Measurements from ENCODE around the gene LPXN.

The LPXN gene

DNA sequence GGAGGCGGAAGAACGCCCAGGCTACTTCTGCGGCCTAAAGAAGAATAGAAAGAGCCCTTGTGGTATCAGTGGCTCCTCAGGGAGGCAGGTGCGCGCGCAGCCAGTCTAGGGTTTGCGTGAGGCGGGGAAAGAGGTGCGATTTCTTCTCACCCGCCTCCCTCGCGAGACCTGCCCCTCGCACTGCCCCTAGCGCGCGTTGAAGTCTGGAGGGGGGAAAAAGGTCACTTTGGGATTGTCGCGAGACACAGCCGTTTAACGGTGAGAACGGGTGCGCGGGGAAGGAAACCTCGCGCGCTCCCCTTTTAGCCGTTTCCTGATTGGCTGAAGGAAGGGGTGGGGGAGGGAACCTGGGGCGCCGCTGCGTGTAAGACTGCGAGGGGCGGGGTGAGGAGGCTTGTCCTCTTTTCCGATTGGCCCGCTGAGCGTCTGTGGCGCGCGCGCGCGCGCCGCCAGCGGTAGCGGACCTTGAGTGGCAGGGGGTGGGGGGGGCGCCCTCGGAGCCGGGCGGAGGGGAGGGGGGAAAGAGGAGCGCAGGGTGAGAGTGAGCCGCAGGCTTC is 3.1 kb upstream of the LPXN start, which contains the start of gene ZFP91:
TSS of gene ZFP91 (plus strand) at position 429 of the 557 bp plus-strand sequence. CDS start 219 bp downstream, outside the sequence.
- peak within 1 kb of the TSS; percentile 99 for H3K27ac ChIP-seq
- TF ChIP-seq, protein P1, sequence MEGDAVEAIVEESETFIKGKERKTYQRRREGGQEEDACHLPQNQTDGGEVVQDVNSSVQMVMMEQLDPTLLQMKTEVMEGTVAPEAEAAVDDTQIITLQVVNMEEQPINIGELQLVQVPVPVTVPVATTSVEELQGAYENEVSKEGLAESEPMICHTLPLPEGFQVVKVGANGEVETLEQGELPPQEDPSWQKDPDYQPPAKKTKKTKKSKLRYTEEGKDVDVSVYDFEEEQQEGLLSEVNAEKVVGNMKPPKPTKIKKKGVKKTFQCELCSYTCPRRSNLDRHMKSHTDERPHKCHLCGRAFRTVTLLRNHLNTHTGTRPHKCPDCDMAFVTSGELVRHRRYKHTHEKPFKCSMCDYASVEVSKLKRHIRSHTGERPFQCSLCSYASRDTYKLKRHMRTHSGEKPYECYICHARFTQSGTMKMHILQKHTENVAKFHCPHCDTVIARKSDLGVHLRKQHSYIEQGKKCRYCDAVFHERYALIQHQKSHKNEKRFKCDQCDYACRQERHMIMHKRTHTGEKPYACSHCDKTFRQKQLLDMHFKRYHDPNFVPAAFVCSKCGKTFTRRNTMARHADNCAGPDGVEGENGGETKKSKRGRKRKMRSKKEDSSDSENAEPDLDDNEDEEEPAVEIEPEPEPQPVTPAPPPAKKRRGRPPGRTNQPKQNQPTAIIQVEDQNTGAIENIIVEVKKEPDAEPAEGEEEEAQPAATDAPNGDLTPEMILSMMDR (conservative IDR thresholded peaks at IDR 0.05): no peak

DNA sequence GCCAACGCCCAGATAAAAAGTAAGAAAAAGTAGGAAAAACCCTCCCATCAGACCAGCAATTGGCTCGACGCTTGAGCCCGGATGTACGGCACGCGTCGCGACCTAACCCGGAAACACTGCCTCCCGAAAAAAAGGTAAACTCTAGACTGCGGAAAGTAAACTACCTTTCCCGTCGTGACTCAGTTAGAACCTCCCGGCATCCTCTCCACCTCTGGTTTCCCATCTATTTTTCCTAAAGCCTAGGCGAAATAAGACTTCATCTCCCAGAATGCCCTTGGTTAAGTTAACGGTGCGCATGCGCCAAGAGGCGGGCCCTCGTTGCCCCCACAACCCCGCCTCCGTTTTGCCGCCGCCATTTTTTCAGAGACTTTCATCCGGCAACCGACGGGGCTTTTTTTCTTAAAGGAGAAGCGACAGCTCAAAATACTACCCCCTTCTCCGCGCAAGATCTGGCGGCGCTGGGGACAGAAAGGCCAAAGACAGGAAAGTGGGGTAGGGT is 2.5 kb upstream of the LPXN start:
- TF ChIP-seq, protein P1 (conservative IDR thresholded peaks at IDR 0.05): no peak

DNA sequence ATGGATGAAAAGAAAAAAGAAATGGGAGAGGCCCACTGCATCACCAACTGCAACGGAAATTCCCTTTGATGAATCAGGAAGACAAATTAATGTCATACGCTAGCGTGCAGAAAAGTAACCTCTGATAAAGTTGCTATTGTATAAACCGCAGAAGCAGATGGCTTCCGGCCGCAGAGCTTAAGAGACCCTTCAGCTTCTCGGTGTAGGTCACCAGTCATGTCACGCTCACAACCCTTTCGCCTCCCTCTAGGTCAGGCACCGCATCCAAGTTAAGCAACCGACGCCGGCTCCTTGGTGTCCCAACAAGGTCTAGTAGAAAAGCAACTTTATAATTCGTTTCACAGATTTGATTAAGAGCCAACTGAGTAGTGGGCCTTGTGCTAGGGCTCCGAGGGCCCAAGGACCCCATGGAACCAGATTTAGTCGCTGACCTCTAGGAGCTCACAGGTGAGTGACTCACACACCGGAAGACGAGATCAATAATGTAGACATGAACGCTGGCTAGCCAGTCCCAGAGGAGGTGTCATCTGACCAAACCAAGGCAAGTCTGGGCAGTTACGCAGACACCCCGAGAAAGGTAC is 2.0 kb upstream of the LPXN start:
- TF ChIP-seq, protein P1 (conservative IDR thresholded peaks at IDR 0.05): no peak
- peak overlapping the region; percentile 99 for H3K27ac ChIP-seq

More for the DNA sequence above, 2.5 kb upstream of the LPXN start:
- peak overlapping the region; percentile 99 for H3K27ac ChIP-seq

DNA sequence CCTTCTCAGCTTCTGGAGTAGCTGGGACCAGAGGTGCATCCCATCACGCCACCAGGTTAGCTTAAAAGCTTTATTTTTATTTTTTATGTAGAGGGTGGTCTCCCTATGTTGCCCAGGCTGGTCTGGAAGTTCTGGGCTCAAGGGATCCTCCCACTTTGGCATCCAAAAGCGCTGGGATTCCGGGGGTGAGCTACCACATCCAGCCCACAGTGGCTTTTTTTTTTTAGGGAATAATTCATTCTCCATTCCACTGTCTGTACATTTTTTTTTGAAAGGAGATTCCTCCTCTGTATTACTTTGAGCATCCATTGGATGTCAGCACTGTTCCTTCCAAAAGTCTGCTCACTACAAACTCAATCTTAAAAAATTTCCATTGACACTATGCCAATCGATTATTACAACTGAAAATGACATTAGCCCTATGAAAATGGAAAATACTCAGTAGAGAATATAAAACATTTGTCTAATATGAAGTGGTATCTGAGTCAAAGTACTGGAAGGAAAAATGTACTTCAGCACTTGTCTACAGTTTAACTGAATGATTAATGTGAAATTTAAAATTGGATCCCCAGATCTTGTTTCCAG is 1.3 kb upstream of the LPXN start:
- peak overlapping the region; percentile 99 for H3K27ac ChIP-seq
- TF ChIP-seq, protein P1 (conservative IDR thresholded peaks at IDR 0.05): peak; percentile 67

DNA sequence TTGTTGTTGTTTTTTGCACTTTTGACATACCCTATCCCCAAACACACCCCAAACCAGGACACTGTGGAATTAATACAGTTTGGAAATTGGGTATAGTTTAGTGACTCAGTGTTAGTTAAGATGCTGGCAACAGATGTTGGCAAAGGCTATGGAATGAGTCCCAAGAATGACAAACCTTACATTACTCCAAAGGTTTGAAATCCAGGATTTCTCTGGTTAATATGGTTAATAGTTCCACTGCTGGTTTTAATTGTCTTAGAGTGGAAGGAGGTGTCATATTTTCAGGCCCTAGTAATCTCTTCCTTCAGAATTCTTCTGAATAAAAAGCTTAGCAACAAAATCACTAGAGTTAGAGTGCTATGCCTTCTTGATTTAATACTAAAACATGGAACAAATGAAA is 775 bp downstream of the LPXN start:
- peak overlapping the region; percentile 99 for H3K27ac ChIP-seq
- TF ChIP-seq, protein P1 (conservative IDR thresholded peaks at IDR 0.05): no peak

DNA sequence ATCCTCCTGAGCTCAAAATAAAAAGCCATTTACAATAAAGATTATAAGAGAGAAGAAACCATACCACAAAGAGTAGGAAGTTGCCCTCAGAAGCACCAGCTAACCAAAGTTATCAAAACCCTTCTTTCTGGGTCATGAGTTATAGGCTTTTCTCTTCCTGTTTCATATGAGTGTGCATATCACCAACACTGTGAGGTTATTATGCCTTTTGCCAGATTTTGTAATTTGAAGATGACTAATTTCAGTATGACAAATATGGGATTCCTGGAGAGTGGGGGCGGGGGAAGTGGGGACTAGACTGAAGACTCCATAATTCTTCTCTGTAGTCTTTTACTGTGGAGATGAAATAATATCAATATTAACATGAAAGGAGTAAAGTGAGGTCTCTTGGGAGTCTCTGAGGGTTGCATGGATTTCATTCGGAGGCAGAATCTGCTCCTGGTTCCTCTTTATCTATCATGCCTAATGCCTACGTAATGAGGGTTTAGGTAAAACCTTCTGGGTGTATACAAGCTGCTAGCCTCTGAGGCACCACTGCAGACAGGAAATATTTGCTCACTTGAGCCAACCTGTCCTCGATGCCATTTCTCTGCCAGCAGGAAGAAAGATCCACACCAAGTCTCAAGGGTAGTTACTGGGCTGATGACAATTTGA is 2.1 kb downstream of the LPXN start:
- H3K27ac ChIP-seq: peak overlapping the region; percentile 66

DNA sequence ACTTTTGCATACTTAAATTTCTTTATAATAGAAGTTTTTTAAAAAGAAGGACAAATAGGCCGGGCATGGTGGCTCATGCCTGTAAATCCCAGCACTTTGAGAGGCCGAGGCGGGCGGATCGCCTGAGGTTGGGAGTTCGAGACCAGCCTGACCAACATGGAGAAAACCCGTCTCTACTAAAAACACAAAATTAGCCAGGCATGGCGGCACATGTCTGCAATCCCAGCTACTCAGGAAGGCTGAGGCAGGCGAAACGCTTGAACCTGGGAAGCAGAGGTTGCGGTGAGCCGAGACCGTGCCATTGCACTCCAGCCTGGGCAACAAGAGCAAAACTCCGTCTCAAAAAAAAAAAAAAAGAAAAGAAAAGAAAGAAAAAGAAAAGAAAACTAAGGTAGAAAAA is 2.8 kb downstream of the LPXN start:
- peak overlapping the region; percentile 66 for H3K27ac ChIP-seq

More for the DNA sequence above, 2.1 kb downstream of the LPXN start:
- TF ChIP-seq, protein P1 (conservative IDR thresholded peaks at IDR 0.05): no peak

All from VCaP (cell line).